HepG2 (cell line): Measurements from ENCODE around the gene HS6ST1. TPM values are rescaled to one million over a fixed set of nuclear protein-coding genes. Genes with fewer than 3 reads are reported as not detected.

Experiments
- AHDC1 ChIP-seq: sonication (generic); formaldehyde crosslinking; IDR thresholded peaks from 2 replicates; pipeline ENCODE4 v1.5.1; 2020; ENCODE audit warnings: mild to moderate bottlenecking, missing genetic modification reagents, borderline replicate concordance
- FOSL1 ChIP-seq: sonication (generic); formaldehyde crosslinking; IDR thresholded peaks from 2 replicates; pipeline ENCODE4 v1.9.0; 2021; ENCODE audit warnings: missing genetic modification reagents, borderline replicate concordance
- KLF13 ChIP-seq: sonication (generic); formaldehyde crosslinking; IDR thresholded peaks from 2 replicates; pipeline ENCODE4 v1.4.0; 2020; ENCODE audit warnings: mild to moderate bottlenecking, missing genetic modification reagents
- MTERF4 ChIP-seq: sonication (generic); formaldehyde crosslinking; IDR thresholded peaks from 2 replicates; pipeline ENCODE4 v1.8.0; 2023; ENCODE audit warnings: mild to moderate bottlenecking, missing genetic modification reagents
- ZNF3 ChIP-seq: IDR thresholded peaks from 2 replicates; pipeline ENCODE4 v1.7.0; 2017; ENCODE audit warnings: inconsistent platforms
- polyA plus RNA-seq, 8 experiments: library from polyadenylated mRNA; depleted of rRNA in 3 of 8; stranded (reverse) in 7 of 8; unstranded in 1 of 8; fragments of >200 nt; fragmentation: Illumina TruSeq in 4 of 8; extraction: Trizol in 4 of 8; gene quantifications; 2 replicates each; pipeline versions ENCODE4 v1.2.1 to v1.2.3, GENCODE V29; 2011 to 2016; ENCODE audit warnings: low read depth in 4 of 8, missing spikeins in 1 of 8, mixed read lengths in 1 of 8; ENCODE audit not compliant: insufficient read depth in 1 of 8
- total RNA-seq, 5 experiments: library from RNA; depleted of rRNA; stranded (reverse); fragments of >200 nt; fragmentation: Illumina TruSeq; extraction: Trizol; gene quantifications; 2 replicates each; pipeline ENCODE4 v1.2.3, GENCODE V29; 2016; ENCODE audit warnings: low read depth in 1 of 5
- TF ChIP-seq, protein P1 (sequence below): sonication (generic); formaldehyde crosslinking; IDR thresholded peaks from 2 replicates; pipeline ENCODE4 v1.4.0; 2020; ENCODE audit warnings: mild to moderate bottlenecking, missing genetic modification reagents, borderline replicate concordance

The HS6ST1 gene
- total and polyA plus RNA-seq, 2 of the 13 experiments (the other 11 are each of a cell fraction or from before 2014, with no cell fraction given) = 34.5 to 84.6 TPM

DNA sequence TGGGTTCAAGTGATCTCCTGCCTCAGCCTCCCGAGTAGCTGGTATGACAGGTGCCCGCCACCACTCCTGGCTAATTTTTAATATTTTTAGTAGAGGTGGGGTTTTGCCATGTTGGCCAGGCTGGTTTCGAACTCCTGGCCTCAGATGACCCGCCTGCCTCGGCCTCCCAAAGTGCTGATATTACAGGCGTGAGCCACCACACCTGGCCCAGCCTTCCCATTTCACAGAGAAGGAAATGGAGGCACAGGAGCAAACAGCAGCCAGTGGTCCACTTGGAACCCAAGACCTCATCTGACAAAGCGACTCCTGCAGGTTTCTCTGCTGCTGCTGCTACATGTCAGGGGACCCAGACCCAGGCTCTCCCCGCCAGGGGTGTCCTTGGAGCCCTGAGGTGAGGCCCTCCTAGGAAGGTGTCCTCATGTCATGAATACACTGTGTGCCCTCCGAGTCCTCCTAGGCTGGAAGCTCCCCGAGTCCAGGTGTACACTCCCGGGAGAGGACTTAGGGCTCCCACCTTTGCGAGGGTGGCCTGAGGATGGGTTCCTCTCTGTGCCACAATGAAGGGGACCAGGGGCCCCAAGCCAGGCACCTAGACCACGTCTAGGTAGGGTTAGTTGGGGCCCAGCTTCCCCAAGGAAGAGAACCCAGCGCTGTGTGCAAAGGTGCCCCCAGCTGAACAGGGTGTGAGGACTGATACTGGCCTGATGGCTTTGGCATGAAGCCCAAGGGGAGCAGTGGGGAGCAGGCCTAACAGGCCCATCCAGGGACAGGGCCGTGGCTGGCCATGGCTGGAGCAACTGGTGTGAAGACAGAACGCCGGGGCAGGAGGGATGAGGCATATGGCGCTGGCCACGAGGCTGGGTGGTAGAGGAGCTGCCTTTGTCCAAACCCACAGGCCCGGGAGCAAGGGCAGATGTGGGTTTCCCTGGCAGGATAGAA is 56.1 kb downstream of the HS6ST1 start (continued):
- TF ChIP-seq AHDC1 (CRISPR knock-in tag) = no peak
- no peak for TF ChIP-seq FOSL1 (CRISPR knock-in tag)
- TF ChIP-seq, protein P1, sequence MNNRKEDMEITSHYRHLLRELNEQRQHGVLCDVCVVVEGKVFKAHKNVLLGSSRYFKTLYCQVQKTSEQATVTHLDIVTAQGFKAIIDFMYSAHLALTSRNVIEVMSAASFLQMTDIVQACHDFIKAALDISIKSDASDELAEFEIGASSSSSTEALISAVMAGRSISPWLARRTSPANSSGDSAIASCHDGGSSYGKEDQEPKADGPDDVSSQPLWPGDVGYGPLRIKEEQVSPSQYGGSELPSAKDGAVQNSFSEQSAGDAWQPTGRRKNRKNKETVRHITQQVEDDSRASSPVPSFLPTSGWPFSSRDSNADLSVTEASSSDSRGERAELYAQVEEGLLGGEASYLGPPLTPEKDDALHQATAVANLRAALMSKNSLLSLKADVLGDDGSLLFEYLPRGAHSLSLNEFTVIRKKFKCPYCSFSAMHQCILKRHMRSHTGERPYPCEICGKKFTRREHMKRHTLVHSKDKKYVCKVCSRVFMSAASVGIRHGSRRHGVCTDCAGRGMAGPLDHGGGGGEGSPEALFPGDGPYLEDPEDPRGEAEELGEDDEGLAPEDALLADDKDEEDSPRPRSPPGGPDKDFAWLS (CRISPR knock-in tag) = no peak
- no peak for TF ChIP-seq ZNF3 (CRISPR knock-in tag)
- no peak for TF ChIP-seq MTERF4 (CRISPR knock-in tag)
- no peak for TF ChIP-seq KLF13 (CRISPR knock-in tag)
